Smooth muscle cell of the brain vasculature (primary cell): ENCODE data around the gene ELMOD2.
"Not testable (repeated sequence)": the region's sequence is repeated elsewhere in the genome, so short reads cannot be mapped to it uniquely, and the experiment has no call there.

Source experiments
- DNase-seq: peaks from one replicate; pipeline ENCODE4 v3.0.0-alpha.2; 2012; ENCODE audit warnings: low read depth, low spot score

Gene ELMOD2

DNA sequence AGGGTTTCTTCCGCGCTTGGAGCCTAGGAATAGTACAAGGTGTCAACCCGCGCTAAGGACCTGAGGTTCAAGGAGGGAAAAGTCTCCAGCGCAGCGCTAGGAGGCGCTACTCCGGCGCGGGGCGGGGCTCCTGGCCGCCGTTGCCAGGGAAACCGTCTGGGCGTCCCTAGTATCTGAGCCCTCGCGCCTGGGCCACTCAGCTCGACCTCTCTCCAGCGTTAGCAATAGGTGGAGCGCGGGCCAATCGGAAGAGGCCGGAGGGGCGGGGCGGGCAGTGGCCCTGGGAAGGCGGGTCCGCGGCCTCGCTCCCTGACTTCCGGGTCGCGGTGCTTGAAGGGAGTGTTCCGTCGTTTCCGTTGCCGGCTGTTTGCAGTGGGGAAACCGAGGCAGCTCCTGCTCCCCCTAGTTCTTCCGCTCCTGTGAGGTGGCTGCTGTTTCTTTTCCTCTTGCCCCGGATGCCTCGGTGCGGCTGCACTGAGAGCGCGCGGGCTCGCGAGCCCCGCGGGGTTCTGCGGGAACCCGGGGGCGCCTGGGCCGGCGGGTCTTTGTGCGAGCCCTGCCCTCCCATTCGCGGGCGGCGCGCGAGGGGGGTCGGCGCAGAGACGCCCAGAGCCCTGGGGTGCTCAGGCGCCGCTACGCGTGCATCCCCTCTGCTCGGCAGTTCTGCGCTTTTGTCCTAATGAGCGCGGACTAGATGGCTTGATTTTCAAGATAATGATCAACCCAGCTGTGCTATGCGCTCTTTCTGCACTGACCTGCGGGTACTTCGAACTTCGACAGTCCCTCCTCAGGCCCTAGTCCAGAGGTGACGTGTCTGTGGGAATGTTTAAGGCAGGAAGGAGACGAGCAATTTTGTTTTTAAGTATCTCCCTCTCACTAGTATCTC, at the start of gene ELMOD2:
Gene ELMOD2, plus strand, starts transcription at position 312 of the 886 bp plus-strand sequence. CDS start 1,261 bp downstream, outside the sequence.
- DNase-seq, result peak; percentile 90

- DNase-seq, result no peak
Observed at GRCh38 chr4:140483445-140483844, 40.5 kb upstream of the ELMOD2 start.

GRCh38 chr4:140485939-140486338, 38.0 kb upstream of the ELMOD2 start:
- DNase-seq, result no peak

DNA sequence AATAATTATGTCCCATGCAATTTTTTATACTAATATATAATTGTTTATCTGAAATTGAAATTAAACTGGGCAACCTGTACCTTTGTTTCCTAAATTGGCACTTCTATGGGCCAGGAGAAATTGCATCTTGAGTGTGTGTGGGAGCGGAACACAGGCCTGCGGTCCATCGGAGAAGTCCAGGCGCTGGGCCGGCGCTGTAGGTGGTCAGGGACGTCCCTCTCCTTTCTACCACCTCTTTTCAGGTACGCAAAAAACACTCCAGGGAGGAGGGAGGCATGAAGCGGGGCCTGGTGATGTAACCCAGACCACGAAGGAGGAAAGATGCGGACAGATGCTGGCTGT, 26.6 kb upstream of the ELMOD2 start:
- DNase-seq, result no peak

DNA sequence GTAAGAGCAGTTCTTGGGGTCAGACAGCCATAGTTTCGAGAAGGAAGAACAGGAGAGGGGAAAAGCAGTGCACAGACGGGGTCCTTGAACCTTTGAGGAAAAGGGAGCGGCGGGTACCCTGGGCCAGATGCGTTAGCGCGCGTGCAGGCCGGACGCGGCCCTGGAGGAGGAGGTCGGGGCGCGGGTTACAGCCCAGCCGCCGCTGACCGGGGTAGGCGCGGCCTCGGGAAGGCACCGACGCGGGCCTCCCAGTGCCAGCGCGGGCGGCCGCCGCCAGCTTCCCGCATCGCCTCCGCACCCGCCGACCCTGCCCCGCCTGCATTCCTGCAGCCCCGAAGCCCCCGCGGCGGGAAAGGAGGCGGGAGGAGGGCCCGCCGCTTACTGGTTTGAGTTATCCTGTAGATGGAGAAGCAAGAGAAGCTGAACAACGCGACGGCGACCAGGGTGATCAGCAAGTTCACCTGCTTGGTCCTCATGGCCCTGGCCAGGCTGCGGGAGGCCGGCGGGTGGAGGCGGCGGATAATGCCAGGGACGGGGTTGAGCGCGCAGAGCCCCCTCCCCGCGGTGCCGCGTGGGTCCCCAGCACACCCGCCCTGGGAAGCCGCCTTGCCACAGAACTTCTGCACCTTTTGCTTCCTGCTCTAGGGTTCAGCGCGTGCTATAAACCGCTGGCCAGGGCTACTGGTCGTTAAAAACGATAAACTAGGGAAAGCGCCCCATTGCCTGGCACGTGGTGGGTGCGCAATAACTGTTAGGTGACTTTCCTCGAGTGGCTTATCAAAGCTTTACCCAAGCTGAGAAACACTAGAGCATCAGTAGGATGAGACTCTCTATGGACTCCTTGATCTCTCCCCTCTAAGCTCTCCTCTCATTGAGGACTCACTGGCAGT, 26.0 kb upstream of the ELMOD2 start, which contains the start of gene MGAT4D:
Gene MGAT4D, minus strand, starts transcription at position 547 of the 890 bp plus-strand sequence. Its CDS starts 71 bp downstream, at position 476.
- no peak for DNase-seq

- DNase-seq, result no peak
Observed at GRCh38 chr4:140499391-140499790, 24.6 kb upstream of the ELMOD2 start.

GRCh38 chr4:140504261-140504660, 19.7 kb upstream of the ELMOD2 start:
- DNase-seq, result no peak

- DNase-seq, result not testable (repeated sequence)
Observed at GRCh38 chr4:140513765-140514164, 10.2 kb upstream of the ELMOD2 start.

- DNase-seq, result no peak
Observed at GRCh38 chr4:140515423-140515822, 8.5 kb upstream of the ELMOD2 start.

DNA sequence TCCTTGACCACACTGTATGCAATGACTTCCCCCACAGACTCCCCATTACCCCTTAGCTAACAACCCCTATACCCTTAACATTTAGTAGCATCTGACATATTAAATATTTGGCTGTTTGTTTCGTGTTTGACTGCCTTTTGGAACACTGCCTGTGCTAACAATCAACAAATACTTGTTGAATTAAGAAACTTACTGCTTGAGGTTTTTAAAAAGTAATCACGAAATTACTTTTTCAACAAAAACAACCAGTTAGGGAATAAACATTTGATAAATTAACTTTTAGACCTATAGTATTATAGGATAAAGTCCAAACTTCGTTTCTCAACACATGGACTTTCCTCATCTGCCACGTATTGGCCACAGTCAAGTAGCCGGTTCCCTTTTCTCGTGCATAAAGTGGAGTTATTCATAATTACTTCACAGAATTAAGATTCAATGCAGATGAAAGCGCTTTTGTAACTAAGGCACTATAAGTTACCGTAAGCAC, 555 bp upstream of the ELMOD2 start:
- no peak for DNase-seq

- DNase-seq, result no peak
Observed at GRCh38 chr4:140529434-140529833, 5.5 kb downstream of the ELMOD2 start.

DNA sequence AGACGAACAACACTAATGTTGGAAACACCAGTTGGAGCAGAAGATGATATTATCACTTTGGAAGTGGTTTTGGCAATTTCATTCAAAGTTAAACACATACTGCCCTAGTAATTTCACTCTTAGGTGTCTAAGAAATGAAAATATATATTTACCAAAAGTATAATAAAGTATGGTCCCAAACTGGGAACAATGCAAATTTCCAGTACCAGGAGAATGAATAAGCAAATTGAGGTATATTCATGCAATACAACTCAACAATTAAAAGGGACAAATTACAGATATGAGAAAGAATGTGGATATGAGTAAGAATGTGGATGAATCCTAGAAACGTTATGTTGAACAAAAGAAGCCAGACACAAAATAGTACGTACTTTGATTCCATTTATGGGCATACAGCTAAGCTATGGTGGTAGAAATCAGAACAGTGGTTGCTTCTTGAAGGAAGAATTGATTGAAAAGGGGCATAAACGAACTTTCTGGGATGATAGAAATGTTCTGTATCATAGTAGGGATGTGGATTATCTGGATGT, 10.0 kb downstream of the ELMOD2 start:
- no peak for DNase-seq

- DNase-seq, result no peak
Observed at GRCh38 chr4:140556372-140557085, 32.6 kb downstream of the ELMOD2 start.

- DNase-seq, result no peak
Observed at GRCh38 chr4:140557831-140558435, 34.0 kb downstream of the ELMOD2 start.

DNA sequence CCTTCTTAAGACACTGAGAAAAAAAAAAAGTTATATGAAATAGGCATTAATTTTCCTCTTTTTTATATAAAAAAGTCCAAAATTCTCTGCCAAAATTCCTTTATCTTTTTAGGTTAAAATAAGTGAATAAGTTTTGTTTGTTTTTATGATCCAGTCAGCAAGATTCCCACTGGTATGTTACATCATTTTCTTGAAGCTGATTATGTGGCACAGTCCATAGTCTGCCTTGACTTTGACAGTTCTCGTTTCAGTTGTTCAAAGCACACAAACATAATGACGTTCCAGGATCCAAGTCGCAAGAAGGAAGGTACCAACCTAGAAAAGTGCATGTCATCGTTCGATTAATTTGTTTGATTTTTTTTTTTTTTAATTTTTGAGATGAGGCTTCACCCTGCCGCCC, 35.7 kb downstream of the ELMOD2 start:
- DNase-seq, result no peak

DNA sequence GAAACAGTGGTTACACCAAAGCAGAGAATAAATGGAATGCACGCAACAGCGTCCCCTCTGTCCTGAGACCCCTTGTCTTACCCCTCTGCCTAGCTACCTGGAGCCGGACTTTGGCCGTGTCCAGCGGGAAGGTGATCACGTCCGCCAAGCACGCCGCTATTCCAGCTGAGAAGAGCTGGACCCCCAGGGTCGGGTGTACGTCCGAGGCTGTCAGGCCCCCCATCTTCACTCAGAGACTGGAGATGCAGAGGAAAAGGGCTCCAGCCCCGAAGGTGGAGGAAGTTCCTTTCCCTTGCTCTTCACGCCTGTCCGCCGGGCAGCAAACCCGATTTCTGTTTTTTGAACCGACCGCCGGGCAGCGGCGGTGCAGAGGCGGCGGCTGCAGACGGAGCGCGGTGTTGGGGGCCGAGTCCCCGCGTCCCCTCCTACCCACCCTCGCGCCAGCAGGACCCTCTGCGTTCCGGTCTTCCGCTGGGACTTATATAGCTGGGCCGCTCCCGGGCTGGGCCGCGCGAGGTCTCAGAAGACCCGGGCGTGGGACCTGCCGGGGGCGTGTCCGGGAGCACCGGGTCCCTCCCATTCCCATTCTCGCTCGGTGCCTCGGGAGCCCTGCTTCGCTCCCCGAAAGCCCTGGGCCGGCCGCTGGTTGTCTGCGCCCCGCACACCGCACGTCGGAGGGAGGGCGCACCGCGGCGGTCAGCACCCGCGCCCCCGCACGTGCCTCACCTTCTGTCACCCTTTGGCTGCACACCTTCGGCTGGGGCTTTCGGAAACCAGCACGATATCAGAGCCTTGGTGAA, 44.7 kb downstream of the ELMOD2 start, which contains the start of gene UCP1:
Gene UCP1, minus strand, starts transcription at position 455 of the 800 bp plus-strand sequence. Its CDS starts 232 bp downstream, at position 223.
- DNase-seq, result no peak

- no peak for DNase-seq
Observed at GRCh38 chr4:140569307-140569638, 45.3 kb downstream of the ELMOD2 start.

DNA sequence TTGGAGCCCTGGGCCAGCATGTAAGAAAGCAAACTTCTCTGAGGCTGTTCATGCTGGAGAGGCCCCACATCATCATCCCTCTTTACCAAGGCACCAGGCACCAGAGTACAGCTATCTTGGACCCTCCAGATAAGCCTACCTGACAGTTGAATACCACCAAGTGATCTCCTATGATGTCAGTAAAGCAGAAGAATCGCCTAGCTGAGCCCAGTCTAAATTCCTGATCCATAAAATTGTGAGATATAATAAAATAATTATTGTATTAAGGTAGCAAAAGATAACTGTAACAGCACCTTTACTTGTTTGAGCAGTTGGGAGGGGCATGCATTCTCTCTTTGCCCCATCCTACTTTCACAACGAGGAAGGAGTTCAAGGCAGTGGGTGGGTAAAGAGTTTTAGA, 47.7 kb downstream of the ELMOD2 start:
- DNase-seq, result no peak

DNA sequence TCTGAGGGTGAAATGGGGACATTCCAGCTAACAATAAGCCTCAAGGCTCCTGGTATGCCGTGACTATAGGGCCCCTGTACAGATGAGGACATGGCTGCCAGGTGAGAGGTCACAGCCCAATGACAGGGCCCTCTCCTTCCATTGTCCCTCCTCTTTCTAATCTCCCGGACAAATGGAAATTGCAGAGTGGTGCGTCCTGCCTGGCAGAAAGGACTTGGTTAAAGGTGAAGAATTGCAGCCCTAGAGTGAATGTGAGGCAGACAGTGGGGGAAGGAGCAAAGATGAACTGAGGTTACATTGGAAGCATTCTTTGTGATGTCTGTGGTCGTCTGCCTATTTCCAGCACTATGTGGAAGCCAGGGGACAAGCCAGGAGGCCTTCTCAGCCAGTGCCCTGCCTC, 51.5 kb downstream of the ELMOD2 start:
- DNase-seq, result no peak

- DNase-seq, result no peak
Observed at GRCh38 chr4:140579278-140579677, 55.3 kb downstream of the ELMOD2 start.
